HEK293T (cell line): ENCODE data around the gene MAFG.

Experiments used
- CTBP1 ChIP-seq: fragments of 450-650 bp; IDR thresholded peaks from 2 replicates; pipeline ENCODE4 v1.6.1; 2016; ENCODE audit warnings: borderline replicate concordance
- FOXA1 ChIP-seq: fragments of 450-650 bp; IDR thresholded peaks from 2 replicates; pipeline ENCODE4 v1.6.1; 2016; ENCODE audit warnings: mild to moderate bottlenecking
- FOXK2 ChIP-seq: fragments of 450-650 bp; IDR thresholded peaks from 2 replicates; pipeline ENCODE4 v1.6.1; 2016; ENCODE audit warnings: mild to moderate bottlenecking
- FOXM1 ChIP-seq: fragments of 450-650 bp; IDR thresholded peaks from 2 replicates; pipeline ENCODE4 v1.6.1; 2017; ENCODE audit warnings: mild to moderate bottlenecking, borderline replicate concordance
- PKNOX1 ChIP-seq: fragments of 450-650 bp; IDR thresholded peaks from 2 replicates; pipeline ENCODE4 v1.6.1; 2016
- SP1 ChIP-seq: fragments of 450-650 bp; IDR thresholded peaks from 2 replicates; pipeline ENCODE4 v1.6.1; 2017

DNA sequence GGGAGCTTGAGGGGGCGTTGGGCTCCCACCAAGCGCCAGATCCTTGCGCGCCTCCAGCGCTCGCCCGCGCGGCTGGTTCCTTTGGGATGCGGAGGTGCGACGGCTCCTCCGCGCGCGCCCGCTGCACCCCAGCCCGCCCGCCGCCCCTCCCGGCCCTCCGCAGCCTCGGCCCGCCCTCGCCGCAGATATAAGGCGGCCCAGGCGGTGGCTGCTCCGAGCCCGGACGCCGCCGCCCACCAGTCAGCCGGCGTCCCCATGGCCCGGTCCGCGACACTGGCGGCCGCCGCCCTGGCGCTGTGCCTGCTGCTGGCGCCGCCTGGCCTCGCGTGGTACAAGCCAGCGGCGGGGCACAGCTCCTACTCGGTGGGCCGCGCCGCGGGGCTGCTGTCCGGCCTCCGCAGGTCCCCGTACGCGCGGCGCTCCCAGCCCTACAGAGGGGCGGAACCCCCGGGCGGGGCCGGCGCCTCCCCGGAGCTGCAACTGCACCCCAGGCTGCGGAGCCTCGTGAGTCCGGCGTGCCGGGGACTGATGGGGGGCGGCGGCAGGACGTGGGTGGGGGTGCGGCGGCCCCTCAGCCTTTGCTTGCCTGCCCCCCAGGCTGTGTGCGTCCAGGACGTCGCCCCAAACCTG is 25.4 kb downstream of the MAFG start, which contains the start of gene NPB:
- no peak for TF ChIP-seq CTBP1
- TF ChIP-seq FOXA1: no peak
- no peak for TF ChIP-seq FOXK2
- no peak for TF ChIP-seq PKNOX1
- TF ChIP-seq SP1: no peak
- no peak for TF ChIP-seq FOXM1
